Memory B cell (primary cell): ENCODE measurements around the gene ABCA3.
A peak's percentile ranks its signal among the peaks of the same experiment; 100 is the strongest.

ENCODE experiments used
- ATAC-seq: fragments of 150-1000 bp; cut with Tn5 transposase; 2 replicates; pipeline ENCODE4 v1.10.0; 2021; ENCODE audit warnings: low read depth, mild to moderate bottlenecking, moderate library complexity
- DNase-seq, 2 donors: peaks; one replicate each; pipeline ENCODE4 v3.0.0; 2022; ENCODE audit warnings: low spot score in 2 of 2
- H3K27ac Mint-ChIP-seq: one replicate; pipeline ENCODE4 v1.8.0; 2022; ENCODE audit warnings: mild to moderate bottlenecking, moderate library complexity, mixed read lengths
- H3K27me3 Mint-ChIP-seq: one replicate; pipeline ENCODE4 v1.8.0; 2022; ENCODE audit warnings: mixed read lengths
- H3K36me3 Mint-ChIP-seq: one replicate; pipeline ENCODE4 v1.8.0; 2022; ENCODE audit warnings: mild to moderate bottlenecking, mixed read lengths
- H3K4me1 Mint-ChIP-seq: one replicate; pipeline ENCODE4 v1.8.0; 2022; ENCODE audit warnings: mixed read lengths
- H3K4me3 Mint-ChIP-seq: one replicate; pipeline ENCODE4 v1.8.0; 2022; ENCODE audit warnings: mild to moderate bottlenecking, moderate library complexity, mixed read lengths
- H3K9me3 Mint-ChIP-seq: one replicate; pipeline ENCODE4 v1.8.0; 2022; ENCODE audit warnings: mixed read lengths

Gene ABCA3

DNA sequence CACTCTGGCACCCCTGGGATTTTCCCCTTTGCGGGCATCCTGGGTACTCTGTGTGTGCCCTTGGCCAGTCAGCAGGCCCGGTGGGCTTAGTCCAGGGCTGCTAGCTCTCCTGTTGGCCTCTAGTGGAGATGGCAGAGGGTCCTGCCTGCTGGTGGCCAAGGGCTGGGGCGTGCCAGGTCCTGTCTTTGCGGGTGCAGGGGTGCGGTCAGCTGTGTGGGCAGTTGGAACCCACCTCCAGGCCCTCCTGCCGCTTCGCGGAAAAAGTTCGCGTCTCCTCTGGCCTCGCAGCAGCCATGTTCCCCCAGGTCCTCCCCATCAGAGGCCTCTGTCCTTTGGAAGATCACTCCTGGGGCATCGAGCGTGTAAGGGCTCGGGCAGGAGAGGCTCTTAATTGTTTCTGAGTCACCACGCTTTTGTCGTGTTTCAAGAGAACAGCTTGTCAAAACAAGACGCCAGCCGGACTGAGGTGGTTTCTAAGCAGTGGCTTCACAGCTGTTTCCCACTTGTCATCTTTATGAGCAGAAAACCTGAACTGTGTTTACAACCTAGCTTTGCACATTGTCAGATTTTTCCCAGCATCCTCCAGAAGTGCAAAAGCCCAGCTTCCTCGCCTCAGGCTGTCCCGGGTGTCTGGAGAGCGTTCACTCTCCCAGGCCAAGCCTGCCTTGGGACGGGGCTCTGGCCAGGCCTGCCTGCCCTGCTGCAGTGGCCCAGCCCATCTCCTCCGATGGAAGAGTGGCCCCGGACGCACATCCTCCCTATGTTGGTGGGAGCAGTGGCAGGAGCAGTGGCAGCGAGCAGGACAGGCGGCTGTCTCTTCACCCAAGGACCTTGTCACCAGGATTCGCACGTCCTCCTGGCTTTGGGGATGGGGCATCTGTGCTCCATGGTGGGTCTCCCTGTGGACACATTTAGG lies 109.3 kb downstream of the ABCA3 start:
- DNase-seq (no peak), ATAC-seq (no peak)
- Mint-ChIP-seq H3K27me3 (no peaks in the 10 kb centered on the region), H3K36me3 (peaks cover 24% of the 10 kb centered on the region), H3K27ac (no peak overlapping the region), H3K9me3 (no peaks in the 10 kb centered on the region), H3K4me1 (peaks cover 3% of the 10 kb centered on the region), H3K4me3 (no peak overlapping the region)

DNA sequence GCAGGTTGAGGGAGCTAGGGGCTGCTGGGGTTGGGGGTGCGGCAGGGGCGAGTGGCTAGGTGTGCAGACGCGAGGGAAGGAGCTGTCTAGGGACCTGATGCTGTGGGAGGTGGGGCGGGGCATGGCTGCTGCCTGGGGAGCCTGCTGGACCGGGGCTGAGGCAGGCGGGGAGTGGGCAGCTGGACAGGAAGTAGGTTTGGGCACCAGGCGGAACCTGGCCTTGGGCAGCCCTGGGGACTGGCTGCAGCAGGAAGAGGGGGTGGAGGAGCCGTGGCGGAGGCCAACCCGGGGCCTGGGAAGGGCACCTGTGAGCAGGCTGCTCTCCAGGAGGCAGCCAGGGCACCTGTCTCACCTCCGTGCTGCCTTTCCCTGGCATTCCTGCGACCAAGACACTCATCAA lies 110.2 kb downstream of the ABCA3 start:
- Mint-ChIP-seq H3K4me3 (no peak overlapping the region), H3K4me1 (peaks cover 7% of the 10 kb centered on the region), H3K27me3 (no peaks in the 10 kb centered on the region), H3K36me3 (peaks cover 23% of the 10 kb centered on the region), H3K9me3 (no peaks in the 10 kb centered on the region), H3K27ac (no peak overlapping the region)
- no peak for DNase-seq
- no peak for ATAC-seq

DNA sequence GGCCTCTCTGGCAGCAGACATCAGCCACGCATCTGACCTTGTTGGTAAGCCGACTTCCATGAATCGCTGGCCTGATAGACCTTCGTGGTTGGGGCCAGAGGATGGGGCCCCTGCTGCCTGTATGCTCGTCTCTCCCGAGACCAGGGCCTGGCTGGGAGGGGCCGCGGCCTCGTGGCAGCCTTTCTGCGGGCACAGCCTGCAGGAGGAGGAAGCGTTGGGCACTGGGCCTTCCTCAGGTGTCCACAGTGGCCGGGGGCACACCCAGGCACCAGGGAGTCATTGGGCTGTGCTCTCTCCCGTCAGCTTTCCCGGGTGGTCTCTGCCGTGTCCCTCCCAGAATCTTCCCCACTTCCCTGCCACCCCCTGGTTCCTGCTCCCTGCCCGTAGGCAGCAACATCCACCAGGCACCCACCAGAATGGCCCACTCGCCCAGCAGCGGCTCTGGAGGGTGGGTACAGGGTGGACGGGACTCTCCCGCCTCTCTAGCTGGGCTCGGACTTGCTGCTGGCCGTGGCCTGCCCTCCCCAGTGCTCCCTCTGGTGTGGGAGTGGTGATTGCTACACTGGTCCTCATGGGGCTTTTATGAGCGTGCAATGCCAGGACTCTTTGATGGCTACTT lies 110.8 kb downstream of the ABCA3 start:
- Mint-ChIP-seq H3K36me3 (peaks cover 19% of the 10 kb centered on the region), H3K4me3 (no peak overlapping the region), H3K9me3 (no peaks in the 10 kb centered on the region), H3K4me1 (peaks cover 7% of the 10 kb centered on the region), H3K27ac (no peak overlapping the region), H3K27me3 (no peaks in the 10 kb centered on the region)
- no peak for DNase-seq
- no peak for ATAC-seq

DNA sequence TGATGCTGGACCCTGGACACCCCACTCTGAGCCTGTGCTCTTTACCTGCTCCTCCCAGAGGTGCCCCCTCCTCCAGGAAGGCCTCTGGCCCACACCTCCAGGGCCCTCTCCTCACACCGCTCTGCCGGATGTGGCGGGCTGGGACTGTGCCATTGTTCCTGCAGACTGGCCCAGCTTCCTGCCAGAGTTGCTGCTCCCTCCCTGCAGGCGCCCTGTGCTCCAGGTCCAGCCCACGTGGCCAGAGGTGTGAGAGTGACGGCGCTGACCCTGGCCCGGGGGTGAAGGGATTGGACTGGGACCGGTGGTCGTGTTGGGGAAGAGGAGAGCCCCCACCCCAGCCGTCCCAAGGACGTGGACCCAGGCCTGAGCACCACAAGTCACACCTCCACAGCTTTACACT lies 111.4 kb downstream of the ABCA3 start:
- Mint-ChIP-seq H3K9me3 (no peaks in the 10 kb centered on the region), H3K27ac (no peak overlapping the region), H3K4me1 (peaks cover 7% of the 10 kb centered on the region), H3K4me3 (no peak overlapping the region), H3K36me3 (peaks cover 15% of the 10 kb centered on the region), H3K27me3 (no peaks in the 10 kb centered on the region)
- ATAC-seq, result no peak
- DNase-seq, result no peak

DNA sequence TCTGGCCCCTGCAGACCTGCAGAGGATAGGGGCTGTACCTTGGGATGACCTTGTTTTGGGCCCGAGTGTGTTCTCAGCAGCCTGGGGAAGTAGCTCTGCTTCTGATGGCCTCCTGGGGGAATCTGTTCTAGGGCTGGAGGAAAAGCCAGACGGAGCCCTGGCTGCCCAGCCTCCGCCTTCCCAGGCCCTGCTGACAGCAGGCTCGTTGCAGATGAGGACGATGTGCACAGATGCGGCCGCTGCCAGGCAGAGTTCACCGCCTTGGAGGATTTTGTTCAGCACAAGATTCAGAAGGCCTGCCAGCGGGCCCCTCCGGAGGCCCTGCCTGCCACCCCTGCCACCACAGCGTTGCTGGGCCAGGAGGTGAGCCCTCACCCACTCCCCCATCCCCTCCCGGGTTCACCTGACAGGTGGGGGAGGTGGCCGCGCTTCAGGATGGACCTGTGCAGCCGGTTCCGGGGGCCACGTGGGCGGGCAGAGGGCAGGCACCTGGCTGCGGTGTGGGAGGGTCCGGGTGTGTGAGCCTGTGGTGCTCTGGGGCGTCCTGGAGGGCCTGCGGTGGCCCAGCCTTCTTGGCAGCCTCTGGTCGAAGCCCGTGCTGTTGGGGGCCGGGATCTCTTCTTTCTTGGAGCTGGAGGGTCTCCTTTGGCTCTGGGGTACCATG lies 112.2 kb downstream of the ABCA3 start:
- Mint-ChIP-seq H3K27ac (no peak overlapping the region), H3K36me3 (peaks cover 12% of the 10 kb centered on the region), H3K9me3 (no peaks in the 10 kb centered on the region), H3K4me1 (peaks cover 7% of the 10 kb centered on the region), H3K4me3 (no peak overlapping the region), H3K27me3 (no peaks in the 10 kb centered on the region)
- ATAC-seq, result no peak
- DNase-seq, result no peak

DNA sequence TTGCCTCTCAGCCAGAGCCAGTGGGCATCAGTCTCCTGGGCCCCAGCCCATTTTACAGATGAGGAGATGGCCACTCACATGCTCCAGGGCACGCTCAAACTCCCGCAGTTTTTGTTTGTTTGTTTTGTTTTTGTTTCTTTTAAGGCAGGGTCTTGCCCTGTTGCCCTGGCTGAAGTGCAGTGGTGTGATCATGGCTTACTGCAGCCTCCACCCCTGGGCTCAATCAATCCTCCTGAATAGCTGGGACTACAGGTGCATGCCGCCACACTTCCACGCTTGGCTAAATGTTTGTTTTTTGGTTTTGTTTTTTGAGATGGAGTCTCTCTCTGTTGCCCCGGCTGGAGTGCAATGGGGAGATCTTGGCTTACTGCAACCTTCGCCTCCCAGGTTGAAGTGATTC lies 113.6 kb downstream of the ABCA3 start:
- DNase-seq (no peak), ATAC-seq (no peak)
- no peaks in the 10 kb centered on the region for H3K27me3 Mint-ChIP-seq
- peaks cover 7% of the 10 kb centered on the region for H3K4me1 Mint-ChIP-seq
- peaks cover 12% of the 10 kb centered on the region for H3K36me3 Mint-ChIP-seq
- H3K9me3 Mint-ChIP-seq, result no peaks in the 10 kb centered on the region
- H3K4me3 Mint-ChIP-seq, result no peak overlapping the region
- H3K27ac Mint-ChIP-seq, result no peak overlapping the region

DNA sequence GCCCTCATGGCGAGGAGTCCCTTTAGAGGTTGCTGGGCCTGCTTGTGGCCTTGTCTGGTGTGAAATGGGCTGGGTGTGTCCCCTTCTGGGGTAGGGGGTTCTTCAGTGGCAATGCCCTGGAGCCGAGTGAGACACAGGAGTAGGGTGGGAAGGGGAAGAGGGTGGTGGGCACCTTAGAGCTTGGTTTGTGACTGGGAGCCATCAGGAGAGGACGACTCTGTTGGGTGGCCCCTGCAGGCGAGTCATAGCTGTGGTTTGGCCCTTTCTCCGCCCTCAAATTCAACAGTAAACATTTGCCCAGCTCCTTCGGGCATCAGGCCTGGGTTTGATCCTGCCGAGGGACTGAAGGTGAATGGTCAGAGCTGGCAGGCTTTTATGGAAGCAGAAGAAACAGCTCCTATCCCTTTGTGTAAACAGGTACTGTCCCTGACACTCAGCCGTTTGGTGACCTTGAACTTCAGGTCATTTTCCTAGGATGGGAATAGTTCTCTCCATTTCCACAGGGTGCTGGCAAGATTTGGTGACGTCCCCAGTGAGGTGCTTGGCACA lies 114.2 kb downstream of the ABCA3 start:
- peak overlapping the region; percentile 2 for H3K4me3 Mint-ChIP-seq
- DNase-seq (no peak), ATAC-seq (no peak)
- H3K36me3 Mint-ChIP-seq, result peaks cover 12% of the 10 kb centered on the region
- no peak overlapping the region for H3K27ac Mint-ChIP-seq
- H3K4me1 Mint-ChIP-seq, result peaks cover 7% of the 10 kb centered on the region
- no peaks in the 10 kb centered on the region for H3K9me3 Mint-ChIP-seq
- H3K27me3 Mint-ChIP-seq, result no peaks in the 10 kb centered on the region
